ENCODE results near the gene SORBS1.

The SORBS1 gene

DNA sequence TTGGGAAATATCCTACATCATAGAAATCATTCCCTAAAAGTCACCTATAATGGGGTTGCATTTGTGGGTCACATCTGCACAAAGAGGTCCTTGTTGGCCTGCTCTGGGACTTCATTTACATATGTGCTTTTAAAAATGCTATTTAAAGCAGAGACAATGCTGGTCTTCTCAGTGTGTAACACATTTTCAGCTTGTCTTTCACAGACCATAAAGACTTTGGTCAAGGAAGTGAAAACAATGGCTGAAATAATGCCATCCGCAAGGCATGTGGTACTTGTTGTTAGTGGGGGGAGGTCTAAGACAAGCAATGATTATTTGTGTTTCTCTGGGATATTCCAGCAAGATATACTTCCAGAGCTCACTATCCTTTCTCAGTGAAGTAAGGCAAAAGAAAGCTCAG is 185.8 kb downstream of the SORBS1 start:
- ChIA-PET CTCF (interaction anchor here (0.7 to 10.6 kb wide), 41 partner anchors 11 to 497 kb away, joined by 3 to 183 read pairs (median 4); partner anchors contain the start of gene SORBS1), POLR2A (no interaction called here)
- DNase-seq (ENCODE audit: extremely low spot score): no peak
- TF ChIP-seq, protein P1, sequence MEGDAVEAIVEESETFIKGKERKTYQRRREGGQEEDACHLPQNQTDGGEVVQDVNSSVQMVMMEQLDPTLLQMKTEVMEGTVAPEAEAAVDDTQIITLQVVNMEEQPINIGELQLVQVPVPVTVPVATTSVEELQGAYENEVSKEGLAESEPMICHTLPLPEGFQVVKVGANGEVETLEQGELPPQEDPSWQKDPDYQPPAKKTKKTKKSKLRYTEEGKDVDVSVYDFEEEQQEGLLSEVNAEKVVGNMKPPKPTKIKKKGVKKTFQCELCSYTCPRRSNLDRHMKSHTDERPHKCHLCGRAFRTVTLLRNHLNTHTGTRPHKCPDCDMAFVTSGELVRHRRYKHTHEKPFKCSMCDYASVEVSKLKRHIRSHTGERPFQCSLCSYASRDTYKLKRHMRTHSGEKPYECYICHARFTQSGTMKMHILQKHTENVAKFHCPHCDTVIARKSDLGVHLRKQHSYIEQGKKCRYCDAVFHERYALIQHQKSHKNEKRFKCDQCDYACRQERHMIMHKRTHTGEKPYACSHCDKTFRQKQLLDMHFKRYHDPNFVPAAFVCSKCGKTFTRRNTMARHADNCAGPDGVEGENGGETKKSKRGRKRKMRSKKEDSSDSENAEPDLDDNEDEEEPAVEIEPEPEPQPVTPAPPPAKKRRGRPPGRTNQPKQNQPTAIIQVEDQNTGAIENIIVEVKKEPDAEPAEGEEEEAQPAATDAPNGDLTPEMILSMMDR (IDR thresholded peaks at IDR 0.05; ENCODE audit: control extremely low read depth, extremely low read depth, low read depth, missing control alignments): no peak

- DNase-seq (ENCODE audit: extremely low spot score): peak; percentile 71
- ChIA-PET POLR2A (no interaction called here), CTCF (interaction anchor here (0.7 to 10.6 kb wide), 60 partner anchors 8 to 664 kb away, joined by 3 to 183 read pairs (median 4); partner anchors contain the start of genes SORBS1 and TCTN3)
- TF ChIP-seq, protein P1 (IDR thresholded peaks at IDR 0.05; ENCODE audit: control extremely low read depth, extremely low read depth, low read depth, missing control alignments): peak; percentile 96
Observed at GRCh38 chr10:95374597-95375209, 186.5 kb downstream of the SORBS1 start.

GRCh38 chr10:95373660-95374059 is 187.5 kb downstream of the SORBS1 start:
- ChIA-PET CTCF (interaction anchor here (0.7 to 10.6 kb wide), 43 partner anchors 9 to 665 kb away, joined by 3 to 183 read pairs (median 5); partner anchors contain the start of genes SORBS1 and TCTN3), POLR2A (no interaction called here)
- TF ChIP-seq, protein P1 (IDR thresholded peaks at IDR 0.05; ENCODE audit: control extremely low read depth, extremely low read depth, low read depth, missing control alignments): no peak
- no peak for DNase-seq (ENCODE audit: extremely low spot score)

- ChIA-PET CTCF (interaction anchor here (0.8 to 11.7 kb wide), 26 partner anchors 8 to 278 kb away, joined by 3 to 277 read pairs (median 8); no protein-coding TSS in a partner anchor), POLR2A (no interaction called here)
- TF ChIP-seq, protein P1 (IDR thresholded peaks at IDR 0.05; ENCODE audit: control extremely low read depth, extremely low read depth, low read depth, missing control alignments): no peak
- no peak for DNase-seq (ENCODE audit: extremely low spot score)
Observed at GRCh38 chr10:95364342-95364741, 196.8 kb downstream of the SORBS1 start.

- TF ChIP-seq, protein P1 (IDR thresholded peaks at IDR 0.05; ENCODE audit: control extremely low read depth, extremely low read depth, low read depth, missing control alignments): peak; percentile 84
- ChIA-PET POLR2A (no interaction called here), CTCF (interaction anchor here (0.7 to 11.7 kb wide), 51 partner anchors 7 to 277 kb away, joined by 3 to 277 read pairs (median 5); no protein-coding TSS in a partner anchor)
- peak; percentile 71 for DNase-seq (ENCODE audit: extremely low spot score)
Observed at GRCh38 chr10:95363303-95363912, 197.8 kb downstream of the SORBS1 start.

- DNase-seq (ENCODE audit: extremely low spot score): no peak
- CTCF ChIA-PET: interaction anchor here (1.0 to 11.7 kb wide), 14 partner anchors 11 to 226 kb away, joined by 3 to 277 read pairs (median 8); no protein-coding TSS in a partner anchor
- POLR2A ChIA-PET: no interaction called here
- TF ChIP-seq, protein P1 (IDR thresholded peaks at IDR 0.05; ENCODE audit: control extremely low read depth, extremely low read depth, low read depth, missing control alignments): no peak
Observed at GRCh38 chr10:95360122-95360714, 201.0 kb downstream of the SORBS1 start.
